NT2/D1 (cell line): ENCODE measurements around the gene TPRA1.

Experiments
- SUZ12 ChIP-seq: IDR thresholded peaks from 2 replicates; pipeline ENCODE4 v1.6.1; 2011; ENCODE audit not compliant: insufficient read length, insufficient read depth; ENCODE audit errors: extremely low read depth
- ZNF274 ChIP-seq: IDR thresholded peaks from 2 replicates; pipeline ENCODE4 v1.6.1; 2011; ENCODE audit warnings: mild to moderate bottlenecking, low read depth, low read length

DNA sequence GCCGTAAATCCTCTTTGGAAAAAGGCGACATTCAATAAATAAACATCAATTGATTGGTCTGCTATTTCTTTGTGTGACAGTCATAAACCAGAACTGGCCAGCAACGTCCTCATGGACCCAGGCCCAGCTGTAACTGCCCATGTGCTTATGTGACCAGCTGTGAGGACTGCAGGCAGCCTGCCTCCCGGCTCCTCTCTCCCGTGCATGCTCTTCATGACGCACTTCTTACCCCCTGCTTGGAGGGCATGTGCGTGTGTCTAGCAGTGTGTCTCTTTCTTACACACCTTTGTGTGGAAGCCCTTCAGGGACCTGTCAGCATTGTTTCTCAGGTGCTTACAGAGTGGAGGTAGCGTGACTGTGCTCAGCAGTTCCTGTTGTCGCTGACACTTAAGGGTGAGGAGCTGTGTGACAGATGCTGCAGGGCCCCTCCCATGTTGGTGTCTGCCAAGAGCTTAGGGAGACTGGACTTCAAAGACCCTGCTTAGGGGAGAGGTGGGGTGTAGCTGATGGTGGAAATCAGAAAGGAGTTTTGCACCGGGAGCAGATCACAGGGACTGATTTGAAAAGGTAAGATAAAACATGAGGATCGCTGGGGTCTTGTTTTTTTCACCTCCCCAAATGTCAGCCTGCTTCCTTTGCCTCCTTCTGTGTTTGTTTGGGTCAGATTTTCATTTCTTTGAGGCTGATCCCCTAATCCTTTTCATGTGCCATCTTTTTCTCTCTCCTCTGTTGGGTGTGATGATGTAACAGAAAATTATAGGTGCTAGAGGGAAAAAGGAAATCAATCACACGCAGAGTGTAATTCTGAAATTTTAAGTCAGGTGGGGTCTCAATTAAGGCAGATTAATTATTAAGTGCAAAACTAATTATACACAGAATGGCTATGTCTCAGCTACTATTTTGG, 40.5 kb upstream of the TPRA1 start:
- TF ChIP-seq SUZ12 (no peak), ZNF274 (no peak)
